Fibroblast of gingiva (primary cell): ENCODE results near the gene CAB39.
A peak's percentile ranks its signal among the peaks of the same experiment; 100 is the strongest.
"Not testable (repeated sequence)": the region's sequence is repeated elsewhere in the genome, so short reads cannot be mapped to it uniquely, and the experiment has no call there.

Experiments used
- DNase-seq: peaks from one replicate; pipeline ENCODE4 v3.0.0-alpha.2; 2011; ENCODE audit warnings: low read depth

The CAB39 gene

DNA sequence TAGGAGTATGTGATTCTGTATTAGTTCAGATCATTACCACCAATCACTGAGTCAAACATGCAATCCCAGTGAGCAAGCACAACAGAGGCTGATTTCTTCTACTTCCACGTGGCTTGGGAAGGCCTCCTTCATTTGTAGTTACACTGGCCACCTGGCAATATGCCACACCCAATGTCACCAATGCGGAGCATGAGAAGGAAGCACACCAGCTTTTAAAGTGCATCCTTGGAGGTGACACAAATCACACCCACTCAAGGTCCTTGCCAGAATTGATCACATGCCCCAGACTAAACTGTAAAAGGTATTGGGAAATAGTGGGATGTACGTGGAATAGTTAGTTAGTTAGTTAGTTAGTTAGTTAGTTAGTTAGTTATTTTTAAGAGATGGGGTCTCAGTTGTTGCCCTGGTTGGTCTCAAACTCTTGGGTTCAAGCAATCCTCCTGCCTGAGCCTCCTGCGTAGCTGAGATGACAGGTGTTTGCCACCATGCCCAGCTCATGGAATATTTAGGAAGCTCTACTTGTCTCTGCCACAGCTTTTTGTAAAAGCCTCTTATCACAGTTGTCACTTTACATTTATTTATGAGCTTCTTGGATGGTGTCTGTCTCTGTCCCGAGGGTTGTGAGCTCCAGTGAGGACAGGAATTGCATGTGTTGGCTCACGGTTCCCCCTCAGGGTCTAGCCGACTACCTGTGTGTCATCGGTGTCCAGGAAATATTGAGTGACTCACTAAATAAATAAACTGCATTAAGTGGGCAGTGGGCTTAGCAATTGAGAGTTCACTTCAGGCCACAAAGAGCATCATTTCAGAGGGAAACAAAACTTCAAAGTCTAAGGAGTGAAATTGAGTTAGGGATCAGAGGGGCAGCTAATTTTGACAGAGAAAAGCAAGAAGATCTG, 28.1 kb upstream of the CAB39 start:
- DNase-seq: no peak

DNA sequence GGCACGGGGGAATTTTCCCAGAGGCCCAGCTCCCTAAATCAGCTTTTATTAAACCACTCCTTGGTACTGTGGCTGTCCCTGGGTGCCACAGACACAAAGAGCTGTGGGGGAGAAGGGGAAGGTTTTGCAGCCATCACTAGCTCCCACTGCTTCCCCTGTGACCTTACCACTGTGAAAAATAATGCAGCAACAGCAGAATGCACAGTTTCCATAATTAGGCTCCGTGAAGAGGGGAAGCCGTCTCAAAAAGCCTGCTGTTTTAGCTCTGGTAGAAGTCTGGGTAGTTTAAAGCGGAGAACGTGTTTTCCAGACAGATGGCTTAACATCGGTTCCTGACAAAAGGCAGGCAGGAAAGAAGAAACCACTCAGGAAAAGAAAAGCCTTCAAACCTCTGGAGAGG, 27.5 kb upstream of the CAB39 start:
- no peak for DNase-seq

DNA sequence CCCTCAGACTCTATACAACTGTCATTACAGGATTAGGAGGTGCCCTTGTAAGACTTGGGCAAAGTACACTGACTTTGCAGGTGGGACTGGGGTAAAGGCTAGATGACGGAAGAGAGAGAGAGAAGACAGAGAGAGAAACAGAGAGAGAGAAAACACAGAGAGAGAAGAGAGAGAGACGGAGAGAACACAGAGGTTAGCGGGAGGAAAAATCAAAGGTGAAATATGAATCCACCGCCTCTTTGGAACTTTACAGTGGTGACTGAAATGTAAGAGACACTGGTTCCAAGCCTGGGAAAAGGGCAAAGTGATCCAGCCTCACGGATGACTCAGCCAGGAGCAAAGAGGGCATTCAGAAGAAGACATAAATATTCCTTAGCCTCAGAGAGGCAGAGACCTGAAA, 25.1 kb upstream of the CAB39 start:
- no peak for DNase-seq

DNA sequence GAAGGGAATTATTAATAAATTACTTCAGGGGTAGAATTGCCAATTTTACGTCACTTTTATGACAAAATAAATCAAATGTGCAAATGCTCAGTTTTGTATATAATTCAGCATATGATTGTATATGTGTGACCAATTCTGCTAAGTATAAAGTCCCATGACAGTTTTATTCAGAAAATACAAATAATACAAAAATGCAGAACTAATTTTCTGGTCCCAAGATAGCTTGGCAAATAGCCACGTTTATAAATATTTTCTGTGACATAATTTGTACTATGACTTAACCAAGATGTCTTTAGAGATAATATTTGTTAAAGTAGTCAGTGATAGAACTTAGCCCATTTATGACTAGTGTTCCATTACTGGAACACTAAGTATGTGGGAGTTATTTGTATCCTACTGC, 24.2 kb upstream of the CAB39 start:
- no peak for DNase-seq

GRCh38 chr2:230690439-230690838, 22.2 kb upstream of the CAB39 start:
- peak; percentile 49 for DNase-seq

DNA sequence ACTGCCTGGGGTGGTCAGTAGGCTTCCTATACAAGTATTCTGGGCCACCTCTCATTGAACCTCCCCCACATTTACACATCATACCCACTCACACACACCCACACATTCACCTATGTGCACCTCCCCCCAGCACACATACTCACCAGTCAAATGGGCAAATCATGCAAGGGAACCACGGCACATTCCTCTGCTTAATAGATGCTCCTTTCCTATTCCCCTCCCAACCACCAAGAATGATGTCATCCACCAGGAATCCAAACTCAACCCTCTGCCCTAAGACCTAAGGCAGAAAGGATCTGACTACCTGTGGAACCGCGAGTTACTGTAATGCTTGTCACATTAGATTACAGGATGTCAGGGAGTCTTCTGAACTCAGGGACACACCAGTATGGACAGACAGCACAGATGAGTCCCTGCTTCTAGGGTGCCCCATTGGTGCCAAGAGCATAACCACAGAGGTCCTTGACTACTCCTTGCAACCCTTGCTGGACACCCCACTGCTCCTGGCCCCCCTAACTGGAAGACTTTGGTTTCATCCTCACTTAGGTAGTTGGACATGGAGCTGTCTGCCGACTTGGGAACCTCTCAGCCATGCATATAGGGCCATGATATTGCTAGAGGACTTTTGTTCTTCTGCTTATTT, 21.5 kb upstream of the CAB39 start:
- no peak for DNase-seq

GRCh38 chr2:230692760-230693159, 19.9 kb upstream of the CAB39 start:
- DNase-seq: no peak

DNA sequence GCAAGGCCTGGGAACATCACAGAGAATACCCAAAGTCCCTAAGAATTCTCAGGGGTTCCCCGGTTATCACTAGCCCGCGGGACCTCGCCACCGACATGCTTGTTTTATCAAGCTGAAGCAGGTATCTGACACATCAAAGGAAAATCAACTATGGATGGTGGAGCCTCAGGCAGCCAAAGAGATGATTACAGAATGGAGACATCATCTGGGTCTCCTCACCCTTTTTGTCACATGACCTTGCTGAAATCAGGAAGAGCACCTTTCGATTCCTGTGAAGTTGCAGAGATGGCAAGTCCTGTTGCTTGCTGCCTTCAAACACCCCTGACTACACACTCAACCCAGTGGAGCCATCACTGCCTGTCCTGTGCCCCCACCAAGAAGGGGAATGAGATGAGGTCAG, 19.2 kb upstream of the CAB39 start:
- DNase-seq: no peak

GRCh38 chr2:230694241-230694640, 18.4 kb upstream of the CAB39 start:
- DNase-seq: no peak

DNA sequence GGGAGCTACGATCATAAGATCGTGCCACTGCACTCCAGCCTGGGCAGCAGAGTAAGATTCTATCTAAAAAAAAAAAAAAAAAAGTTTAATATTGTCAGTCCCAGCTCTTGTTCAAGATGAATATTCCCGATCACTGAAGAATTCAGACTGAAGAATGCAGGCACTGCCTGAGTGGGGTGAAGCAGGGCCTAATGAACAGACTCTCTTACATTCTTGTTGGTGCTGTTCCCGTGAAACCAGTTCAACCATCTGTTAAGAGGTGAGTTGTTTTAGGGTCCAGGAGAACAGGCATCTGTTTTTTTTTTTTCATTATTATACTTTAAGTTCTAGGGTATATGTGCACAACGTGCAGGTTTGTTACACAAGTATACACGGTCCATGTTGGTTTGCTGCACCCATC, 17.1 kb upstream of the CAB39 start:
- no peak for DNase-seq

- DNase-seq: no peak
These were observed 16.0 kb upstream of the CAB39 start for GRCh38 chr2:230696670-230697069.

- DNase-seq: no peak
These were observed 15.0 kb upstream of the CAB39 start for GRCh38 chr2:230697676-230698075.

- DNase-seq: not testable (repeated sequence)
These were observed 13.9 kb upstream of the CAB39 start for GRCh38 chr2:230698753-230699152.

DNA sequence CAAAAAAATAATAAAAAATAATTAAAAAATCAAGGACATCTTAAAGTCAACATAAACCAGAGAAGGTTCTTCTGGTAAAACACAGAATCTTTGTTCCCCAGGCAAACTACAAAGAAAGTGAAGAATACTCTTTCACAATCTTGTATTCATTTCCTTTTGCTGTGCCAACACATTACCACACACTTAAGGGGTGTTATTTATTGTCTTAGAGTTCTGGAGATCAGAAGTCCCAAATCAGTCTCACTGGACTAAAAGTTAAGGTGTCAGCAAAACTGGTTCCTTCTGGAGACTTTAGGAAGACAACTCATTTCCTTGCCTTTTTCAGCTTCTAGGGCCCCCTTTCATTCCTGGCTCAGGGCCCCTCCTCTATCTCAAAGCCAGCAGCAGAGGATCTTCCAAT, 12.2 kb upstream of the CAB39 start:
- DNase-seq: peak; percentile 46

DNA sequence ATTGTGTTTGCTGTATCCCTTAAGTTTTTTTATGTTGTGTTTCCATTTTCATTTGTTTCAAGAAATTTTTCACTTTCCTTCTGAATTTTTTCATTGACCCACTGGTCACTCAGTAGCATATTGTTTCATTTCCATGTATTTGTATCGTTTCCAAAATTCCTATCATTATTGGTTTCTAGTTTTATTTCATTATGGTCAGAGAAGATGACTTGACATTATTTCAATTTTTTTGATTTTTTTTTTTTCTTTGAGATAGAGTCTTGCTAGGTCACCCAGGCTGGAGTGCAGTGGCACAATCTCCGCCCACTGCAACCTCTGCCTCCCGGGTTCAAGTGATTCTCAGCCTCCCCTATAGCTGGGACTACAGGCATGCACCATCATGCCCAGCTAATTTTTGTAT, 11.3 kb upstream of the CAB39 start:
- DNase-seq: no peak

- DNase-seq: not testable (repeated sequence)
These were observed 10.2 kb upstream of the CAB39 start for GRCh38 chr2:230702457-230702856.

GRCh38 chr2:230703514-230703913, 9.1 kb upstream of the CAB39 start:
- no peak for DNase-seq

DNA sequence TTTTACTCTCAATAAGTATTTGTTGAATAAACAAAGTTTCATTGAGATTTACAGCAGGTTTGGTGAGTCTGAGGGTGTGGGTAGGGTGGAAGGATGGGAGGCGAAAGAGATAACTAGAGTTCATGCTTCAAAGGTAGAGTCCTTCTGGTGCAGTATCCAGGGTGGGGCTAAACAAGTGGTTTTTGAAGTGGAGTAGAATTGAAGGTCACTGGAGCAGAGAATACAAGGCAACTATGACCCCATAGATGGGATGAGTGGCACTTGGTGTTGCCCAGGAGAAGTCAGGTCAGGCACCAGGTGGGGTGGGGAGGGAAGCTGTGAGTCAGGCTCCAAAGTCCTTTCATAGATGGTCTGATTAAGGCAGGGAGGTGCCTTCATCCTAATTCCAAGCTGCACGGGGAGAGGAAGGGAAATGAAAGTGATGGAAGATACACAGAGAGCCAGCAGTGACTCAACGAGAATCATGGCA, 6.6 kb upstream of the CAB39 start:
- no peak for DNase-seq

DNA sequence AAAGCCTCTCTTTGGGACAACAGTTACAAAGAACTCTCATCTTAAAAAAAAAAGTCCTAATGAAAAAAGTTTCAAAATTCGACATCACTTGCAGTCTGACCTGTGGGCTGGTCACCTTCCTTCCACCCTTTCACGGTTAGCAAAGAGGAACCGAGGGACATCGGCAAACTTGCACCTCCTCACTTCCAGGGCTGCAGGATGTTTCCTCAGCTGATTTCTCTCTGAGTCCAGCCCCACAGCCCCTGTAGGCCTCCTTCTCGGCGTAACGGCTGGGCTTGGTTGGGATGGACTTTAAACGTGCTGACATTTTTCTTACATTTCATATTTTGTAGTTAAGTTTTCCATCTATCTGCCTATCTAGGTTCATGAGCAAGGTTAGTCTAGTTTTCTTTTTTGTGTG, 5.7 kb upstream of the CAB39 start:
- no peak for DNase-seq

GRCh38 chr2:230708204-230708603, 4.4 kb upstream of the CAB39 start:
- no peak for DNase-seq

GRCh38 chr2:230711224-230711623, 1.4 kb upstream of the CAB39 start:
- no peak for DNase-seq

DNA sequence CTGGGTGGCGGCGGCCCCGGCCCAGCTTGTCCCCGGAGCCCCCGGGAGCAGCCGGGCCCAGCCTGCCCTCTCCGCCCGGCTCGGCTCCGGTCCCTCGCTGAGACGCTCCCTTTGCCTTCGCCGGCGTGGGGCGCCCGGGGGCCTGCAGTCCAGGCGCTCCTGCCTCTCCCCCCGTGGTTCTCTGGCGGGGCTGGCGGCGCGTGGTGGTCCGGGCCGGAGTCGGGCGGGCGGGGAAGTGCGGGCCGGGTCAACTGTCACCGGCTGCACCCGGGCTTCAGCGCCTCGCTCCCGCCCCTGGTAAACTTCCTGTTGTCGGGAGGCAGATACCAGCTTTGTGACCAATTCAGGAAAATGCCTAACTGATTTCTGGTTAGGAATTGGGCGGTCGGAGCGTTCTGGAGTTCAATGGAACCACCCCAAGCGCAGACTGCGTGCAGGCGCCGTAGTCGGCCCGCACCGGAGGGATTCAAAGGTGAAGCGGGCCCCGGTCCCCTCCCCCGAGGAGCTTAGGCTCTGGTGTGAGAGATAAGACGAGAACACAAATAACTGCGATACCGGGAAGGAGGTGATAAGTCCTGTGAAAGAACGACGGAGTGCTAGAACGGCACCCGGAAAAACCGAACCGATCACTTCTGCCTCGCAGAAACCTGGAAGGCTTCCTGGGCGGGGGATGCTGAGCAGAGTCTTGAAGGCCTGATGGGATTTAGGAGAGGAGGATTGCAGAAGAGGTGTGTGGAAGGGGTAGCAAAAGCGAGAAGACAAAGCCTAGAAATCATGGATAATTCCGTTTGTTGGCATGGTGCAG, 891 bp downstream of the CAB39 start:
- DNase-seq: no peak

DNA sequence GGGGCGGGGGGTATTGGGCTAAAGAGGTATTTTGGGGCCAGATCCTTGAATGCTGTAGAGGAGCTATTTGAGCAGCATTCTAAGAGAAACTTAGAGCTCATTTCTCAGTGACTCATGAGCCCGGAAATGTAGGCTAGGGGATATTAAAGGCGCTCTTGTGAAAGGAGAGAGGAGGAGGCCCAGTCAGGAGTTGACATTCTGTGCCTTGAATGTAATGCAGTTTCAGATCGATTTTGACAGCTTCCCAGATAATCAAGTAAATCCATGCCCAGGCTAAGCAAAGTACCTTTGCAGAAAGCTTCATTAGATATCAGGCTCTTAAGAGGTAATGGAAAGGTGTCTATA, 1.5 kb downstream of the CAB39 start:
- peak; percentile 69 for DNase-seq
